ENCODE measurements around the gene NRXN2. TPM values are rescaled to one million over a fixed set of nuclear protein-coding genes. Genes with fewer than 3 reads are reported as not detected.

The NRXN2 gene
- total RNA-seq, 1 donor: 0.73 TPM

DNA sequence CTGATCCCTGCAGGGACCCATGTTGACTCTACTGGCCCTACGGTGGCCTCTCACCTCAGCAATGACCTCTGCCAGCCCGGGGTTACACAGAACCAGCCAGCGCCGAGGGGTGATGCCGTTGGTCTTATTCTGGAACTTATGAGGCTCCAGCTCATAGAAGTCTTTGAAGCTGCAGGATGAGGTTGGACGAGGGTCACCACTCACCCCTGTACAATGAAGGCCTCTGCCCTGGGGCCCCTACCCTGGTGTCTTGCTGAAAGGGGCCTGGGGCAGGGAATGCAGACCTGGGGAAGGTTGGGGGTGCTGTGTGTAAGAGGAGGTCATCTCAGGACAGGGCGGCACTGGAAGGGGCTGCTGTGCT, 30.0 kb upstream of the NRXN2 start:
- Histone ChIP-seq H3K9me3 (ENCODE audit: low read depth, low read length) (no peaks in the 10 kb centered on the region), H3K4me3 (ENCODE audit: low read length) (no peak overlapping the region), H3K27me3 (ENCODE audit: insufficient read depth, low read length) (no peaks in the 10 kb centered on the region), H3K4me1 (ENCODE audit: insufficient read depth, low read length) (peaks cover 6% of the 10 kb centered on the region)

- Histone ChIP-seq H3K27me3 (ENCODE audit: insufficient read depth, low read length) (no peaks in the 10 kb centered on the region), H3K4me3 (ENCODE audit: low read length) (no peak overlapping the region), H3K4me1 (ENCODE audit: insufficient read depth, low read length) (peaks cover 6% of the 10 kb centered on the region), H3K9me3 (ENCODE audit: low read depth, low read length) (no peaks in the 10 kb centered on the region)
These were observed 29.4 kb upstream of the NRXN2 start for GRCh38 chr11:64752175-64752970.

DNA sequence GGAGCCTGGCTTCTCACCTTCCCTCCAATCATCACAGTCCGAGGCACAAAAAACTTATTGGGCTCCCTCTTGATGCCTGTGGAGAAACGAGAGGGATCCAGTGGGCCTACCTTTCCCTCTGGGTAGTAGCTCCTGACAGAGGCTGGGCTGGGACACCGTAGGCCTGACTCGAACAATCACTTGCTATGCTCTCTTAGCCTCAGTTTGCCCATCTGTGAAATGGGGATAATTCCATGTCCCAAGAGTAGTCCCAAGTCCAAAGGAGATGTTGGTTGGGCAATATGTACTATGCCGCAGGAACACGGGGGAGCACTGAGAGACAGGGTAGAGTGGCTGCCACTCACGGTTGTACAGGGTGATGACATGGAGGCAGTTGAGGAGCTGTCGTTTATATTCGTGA, 28.6 kb upstream of the NRXN2 start:
- Histone ChIP-seq H3K4me1 (ENCODE audit: insufficient read depth, low read length) (peaks cover 8% of the 10 kb centered on the region), H3K4me3 (ENCODE audit: low read length) (no peak overlapping the region), H3K9me3 (ENCODE audit: low read depth, low read length) (no peaks in the 10 kb centered on the region), H3K27me3 (ENCODE audit: insufficient read depth, low read length) (no peaks in the 10 kb centered on the region)

GRCh38 chr11:64751136-64751535, 28.1 kb upstream of the NRXN2 start:
- Histone ChIP-seq H3K4me3 (ENCODE audit: low read length) (no peak overlapping the region), H3K4me1 (ENCODE audit: insufficient read depth, low read length) (peaks cover 12% of the 10 kb centered on the region), H3K9me3 (ENCODE audit: low read depth, low read length) (no peaks in the 10 kb centered on the region), H3K27me3 (ENCODE audit: insufficient read depth, low read length) (no peaks in the 10 kb centered on the region)

GRCh38 chr11:64750361-64751054, 27.5 kb upstream of the NRXN2 start:
- no peak overlapping the region for H3K4me3 ChIP-seq (ENCODE audit: low read length)
- peaks cover 19% of the 10 kb centered on the region for H3K4me1 ChIP-seq (ENCODE audit: insufficient read depth, low read length)
- H3K27me3 ChIP-seq (ENCODE audit: insufficient read depth, low read length): no peaks in the 10 kb centered on the region
- no peaks in the 10 kb centered on the region for H3K9me3 ChIP-seq (ENCODE audit: low read depth, low read length)

- Histone ChIP-seq H3K27me3 (ENCODE audit: insufficient read depth, low read length) (no peaks in the 10 kb centered on the region), H3K4me1 (ENCODE audit: insufficient read depth, low read length) (peaks cover 27% of the 10 kb centered on the region), H3K4me3 (ENCODE audit: low read length) (no peak overlapping the region), H3K9me3 (ENCODE audit: low read depth, low read length) (no peaks in the 10 kb centered on the region)
These were observed 25.1 kb upstream of the NRXN2 start for GRCh38 chr11:64747961-64748665.

- no peak overlapping the region for H3K4me3 ChIP-seq (ENCODE audit: low read length)
- H3K4me1 ChIP-seq (ENCODE audit: insufficient read depth, low read length): peaks cover 39% of the 10 kb centered on the region
- no peaks in the 10 kb centered on the region for H3K27me3 ChIP-seq (ENCODE audit: insufficient read depth, low read length)
- no peaks in the 10 kb centered on the region for H3K9me3 ChIP-seq (ENCODE audit: low read depth, low read length)
These were observed 23.5 kb upstream of the NRXN2 start for GRCh38 chr11:64746486-64746885.

- Histone ChIP-seq H3K4me3 (ENCODE audit: low read length) (peak overlapping the region; percentile 91), H3K27me3 (ENCODE audit: insufficient read depth, low read length) (no peaks in the 10 kb centered on the region), H3K9me3 (ENCODE audit: low read depth, low read length) (no peaks in the 10 kb centered on the region), H3K4me1 (ENCODE audit: insufficient read depth, low read length) (peaks cover 44% of the 10 kb centered on the region)
These were observed 22.7 kb upstream of the NRXN2 start for GRCh38 chr11:64745521-64746328.

GRCh38 chr11:64745189-64745520, 22.2 kb upstream of the NRXN2 start:
- Histone ChIP-seq H3K4me3 (ENCODE audit: low read length) (peak overlapping the region; percentile 91), H3K4me1 (ENCODE audit: insufficient read depth, low read length) (peaks cover 40% of the 10 kb centered on the region), H3K9me3 (ENCODE audit: low read depth, low read length) (no peaks in the 10 kb centered on the region), H3K27me3 (ENCODE audit: insufficient read depth, low read length) (no peaks in the 10 kb centered on the region)

DNA sequence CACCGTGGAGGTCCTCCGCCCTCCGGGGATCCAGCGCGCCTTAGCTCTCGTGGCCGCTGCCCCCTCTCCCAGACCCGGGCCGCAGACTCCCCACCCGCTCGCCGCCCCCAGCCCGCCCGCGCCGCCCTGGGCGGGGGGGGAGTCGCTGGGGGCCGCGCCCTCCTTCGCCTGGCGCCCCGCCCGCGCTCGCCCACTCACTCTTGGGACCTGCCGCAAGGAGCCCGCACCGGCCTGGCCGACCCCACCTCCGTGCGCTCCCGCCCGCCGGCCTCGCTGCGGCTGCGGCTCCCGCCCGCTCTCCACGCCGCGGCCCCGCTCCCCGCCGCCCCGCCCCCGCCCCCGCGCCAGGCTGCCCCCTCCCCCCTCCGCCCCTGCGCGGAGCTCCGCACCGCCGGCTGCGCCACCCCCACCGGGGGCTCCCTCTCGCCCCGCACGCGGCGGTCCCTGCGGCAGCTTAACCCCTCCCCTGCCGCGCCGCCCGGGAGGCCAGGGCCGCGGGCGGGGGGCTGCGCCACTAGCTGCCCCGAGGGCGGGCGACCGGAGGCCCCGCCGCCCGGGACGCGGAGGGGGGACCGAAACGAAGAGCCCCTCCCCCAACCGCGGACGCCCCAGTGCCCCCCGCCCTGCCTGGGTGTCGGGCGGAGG, 21.7 kb upstream of the NRXN2 start:
- Histone ChIP-seq H3K9me3 (ENCODE audit: low read depth, low read length) (no peaks in the 10 kb centered on the region), H3K27me3 (ENCODE audit: insufficient read depth, low read length) (no peaks in the 10 kb centered on the region), H3K4me1 (ENCODE audit: insufficient read depth, low read length) (peaks cover 40% of the 10 kb centered on the region), H3K4me3 (ENCODE audit: low read length) (peak overlapping the region; percentile 91)

- H3K4me3 ChIP-seq (ENCODE audit: low read length): peak within 1 kb of the TSS; percentile 91
- peaks cover 40% of the 10 kb centered on the region for H3K4me1 ChIP-seq (ENCODE audit: insufficient read depth, low read length)
- no peaks in the 10 kb centered on the region for H3K9me3 ChIP-seq (ENCODE audit: low read depth, low read length)
- no peaks in the 10 kb centered on the region for H3K27me3 ChIP-seq (ENCODE audit: insufficient read depth, low read length)
These were observed 20.9 kb upstream of the NRXN2 start, which contains the start of gene RASGRP2 for GRCh38 chr11:64743591-64744543. Gene RASGRP2 (minus strand): TSS chr11:64744142. CDS start chr11:64742866, 1,276 bp downstream.

DNA sequence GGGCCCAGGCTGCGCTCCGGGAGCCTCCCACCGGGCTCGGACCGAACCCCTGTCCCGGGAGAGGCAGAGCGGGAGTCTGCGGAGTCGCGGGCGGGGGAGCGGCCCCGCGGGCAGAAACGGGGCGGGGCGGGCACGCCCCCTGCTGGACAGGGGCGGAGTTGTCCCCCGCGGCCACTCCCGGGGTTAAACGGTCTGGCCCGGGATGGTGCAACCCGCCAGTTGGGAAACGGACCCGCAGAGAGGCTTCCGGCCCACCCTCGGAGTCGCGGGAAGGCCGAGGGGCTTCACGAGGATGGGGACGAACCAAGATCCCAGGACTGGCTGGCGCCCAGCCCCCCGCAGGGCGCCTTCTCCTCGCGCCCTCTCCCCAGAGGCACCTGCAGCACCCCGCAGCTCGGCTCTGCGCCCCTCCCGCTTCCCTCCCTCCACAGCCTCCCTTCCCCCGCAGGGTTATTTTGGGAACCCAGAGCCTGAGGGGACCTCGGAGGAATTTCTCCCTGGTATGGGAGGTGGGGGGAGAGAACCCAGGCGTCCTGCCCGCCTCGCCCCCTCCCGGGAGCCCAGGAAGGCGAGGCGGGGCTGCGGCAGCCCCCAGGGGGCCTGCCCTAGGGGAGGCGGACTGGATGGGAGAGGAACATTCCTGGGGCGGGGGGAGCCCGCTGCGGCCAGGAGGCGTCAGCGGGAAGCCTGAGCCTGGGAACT, 20.0 kb upstream of the NRXN2 start:
- H3K27me3 ChIP-seq (ENCODE audit: insufficient read depth, low read length): no peaks in the 10 kb centered on the region
- peak overlapping the region; percentile 91 for H3K4me3 ChIP-seq (ENCODE audit: low read length)
- H3K4me1 ChIP-seq (ENCODE audit: insufficient read depth, low read length): peaks cover 40% of the 10 kb centered on the region
- H3K9me3 ChIP-seq (ENCODE audit: low read depth, low read length): no peaks in the 10 kb centered on the region

Data from mononuclear cell (primary cell).